K562 (cell line): Measurements from ENCODE around the gene GXYLT2. TPM values are rescaled to one million over a fixed set of nuclear protein-coding genes. Genes with fewer than 3 reads are reported as not detected.

Source experiments
- ATAC-seq: fragments of 200-7000 bp; cut with Tn5 transposase; 3 replicates; pipeline ENCODE4 v1.9.1; 2020; ENCODE audit warnings: moderate library complexity
- BruUV-seq: library from RNA; stranded (reverse); fragments of 400-500 nt; replicated peaks from 2 replicates; lab custom pipeline; 2021; lab: Mats Ljungman, UMichigan
- CTCF ChIA-PET: fragments of 300-600 bp; formaldehyde crosslinking; extraction: SDS; loops from one replicate; lab custom pipeline; 2021; ENCODE audit warnings: low intra/inter-chr PET ratio; lab: Yijun Ruan, JAX
- POLR2A ChIA-PET: fragments of 300-600, 350-650 bp; sonication (Branson Sonifier 250); formaldehyde crosslinking; extraction: SDS; loops from one replicate; lab custom pipeline; 2021; ENCODE audit warnings: antibody characterized with exemption, inconsistent platforms; lab: Yijun Ruan, JAX
- DNase-seq, 4 experiments: peaks; one replicate each; pipeline versions ENCODE4 v3.0.0 to v3.0.0-alpha.2; 2011 to 2018; ENCODE audit warnings: low spot score in 3 of 4, mixed read lengths in 3 of 4; ENCODE audit errors: extremely low read depth in 1 of 4
- FAIRE-seq: peaks from 2 replicates; lab custom pipeline; 2011; peaks lifted over from hg19 to GRCh38; lab: Jason Lieb, UNC
- H2AFZ ChIP-seq: 2 replicates; pipeline ENCODE4 v1.6.0; 2011; ENCODE audit warnings: low read depth, low read length, control low read depth, inconsistent platforms
- H3K27ac ChIP-seq: fragments of 200-600 bp; 3 replicates; pipeline ENCODE4 v1.8.0; 2011; ENCODE audit warnings: low read depth, mild to moderate bottlenecking, control low read depth, inconsistent platforms, low read length, moderate library complexity, mixed read lengths; ENCODE audit errors: extremely low read depth
- H3K27me3 ChIP-seq, 2 experiments: fragments of 300-600 bp in 1 of 2; 2 replicates in 1 of 2; 3 replicates in 1 of 2; pipeline versions ENCODE4 v1.6.0 to v1.8.0; 2011; ENCODE audit warnings: inconsistent platforms in 2 of 2, low read length in 2 of 2, mild to moderate bottlenecking in 1 of 2, mixed read lengths in 1 of 2, moderate library complexity in 1 of 2; ENCODE audit not compliant: control insufficient read depth in 2 of 2, insufficient read depth in 2 of 2
- H3K36me3 ChIP-seq: fragments of 300-600 bp; 3 replicates; pipeline ENCODE4 v1.8.0; 2011; ENCODE audit warnings: mild to moderate bottlenecking, low read length, inconsistent platforms; ENCODE audit not compliant: control insufficient read depth, insufficient read depth
- H3K4me1 ChIP-seq, 2 experiments: fragments of 200-600 bp in 1 of 2; replicated peaks in 1 of 2; 2 replicates in 1 of 2; 3 replicates in 1 of 2; pipeline versions ENCODE4 v1.5.1 to v1.8.0; 2011; ENCODE audit warnings: inconsistent platforms in 2 of 2, low read length in 2 of 2, mild to moderate bottlenecking in 1 of 2, mixed read lengths in 1 of 2, moderate library complexity in 1 of 2; ENCODE audit not compliant: control insufficient read depth in 2 of 2, insufficient read depth in 2 of 2
- H3K4me2 ChIP-seq: 2 replicates; pipeline ENCODE4 v1.6.1; 2011; ENCODE audit warnings: low read length, control low read depth, inconsistent platforms, mixed read lengths; ENCODE audit not compliant: insufficient read depth
- H3K4me3 ChIP-seq: fragments of 200-600 bp; sonication (generic), shearing (Covaris generic); 2 replicates; pipeline ENCODE4 v1.5.1; 2016; ENCODE audit warnings: control low read depth, inconsistent platforms
- H3K79me2 ChIP-seq: fragments of 200-600 bp; 3 replicates; pipeline ENCODE4 v1.8.0; 2011; ENCODE audit warnings: low read length, inconsistent platforms; ENCODE audit not compliant: control insufficient read depth, insufficient read depth
- H3K9ac ChIP-seq, 2 experiments: 2 replicates each; pipeline versions ENCODE4 v1.6.0 to v1.6.1; 2011; ENCODE audit warnings: low read depth in 2 of 2, low read length in 2 of 2, control low read depth in 1 of 2, inconsistent platforms in 1 of 2, mild to moderate bottlenecking in 1 of 2, mixed read lengths in 1 of 2; ENCODE audit not compliant: insufficient read depth in 1 of 2
- H3K9me1 ChIP-seq: one replicate; pipeline ENCODE4 v1.6.0; 2011; ENCODE audit warnings: inconsistent platforms, mild to moderate bottlenecking, low read length, moderate library complexity; ENCODE audit not compliant: control insufficient read depth, insufficient read depth
- H3K9me3 ChIP-seq: replicated peaks from 2 replicates; pipeline ENCODE4 v1.5.1; 2011; ENCODE audit warnings: low read depth, low read length, inconsistent platforms; ENCODE audit not compliant: control insufficient read depth, insufficient read depth
- H4K20me1 ChIP-seq: replicated peaks from 2 replicates; pipeline ENCODE4 v1.6.1; 2011; ENCODE audit warnings: low read length, inconsistent platforms, mixed read lengths; ENCODE audit not compliant: control insufficient read depth, insufficient read depth
- MAZ ChIP-seq, 2 experiments: fragments of 450-650 bp in 1 of 2; sonication (generic) in 1 of 2; formaldehyde crosslinking; IDR thresholded peaks in 1 of 2; conservative IDR thresholded peaks in 1 of 2; 2 replicates each; pipeline versions ENCODE4 v1.4.0 to v1.5.0; 2020; ENCODE audit warnings: mild to moderate bottlenecking in 1 of 2, missing genetic modification reagents in 1 of 2
- MYC ChIP-seq, 2 experiments: fragments of 250-450 bp in 1 of 2; sonication (Bioruptor Pico) in 1 of 2; IDR thresholded peaks; 2 replicates each; pipeline versions ENCODE4 v1.5.1 to v1.6.1; 2012 to 2021; ENCODE audit warnings: low read depth in 2 of 2, borderline replicate concordance in 1 of 2, improper control_type of control experiment in 1 of 2, low read length in 1 of 2, mild to moderate bottlenecking in 1 of 2, moderate library complexity in 1 of 2
- PCBP1 ChIP-seq: fragments of 200-400 bp; formaldehyde crosslinking; IDR thresholded peaks from 2 replicates; pipeline ENCODE4 v1.6.1; 2018; ENCODE audit warnings: mild to moderate bottlenecking, low read depth, low read length; ENCODE audit not compliant: poor library complexity, severe bottlenecking
- PCBP2 ChIP-seq: fragments of 200-400 bp; formaldehyde crosslinking; IDR thresholded peaks from 2 replicates; pipeline ENCODE4 v1.6.1; 2018; ENCODE audit warnings: low read length, low read depth, mild to moderate bottlenecking, moderate library complexity; ENCODE audit not compliant: poor library complexity, severe bottlenecking
- PHF21A ChIP-seq: fragments of 450-650 bp; IDR thresholded peaks from 2 replicates; pipeline ENCODE4 v1.6.1; 2017; ENCODE audit warnings: low read depth, borderline replicate concordance
- PRMT5 ChIP-seq: sonication (generic); formaldehyde crosslinking; IDR thresholded peaks from 2 replicates; pipeline ENCODE4 v1.5.0; 2020; ENCODE audit warnings: missing genetic modification reagents
- SIN3B ChIP-seq: fragments of 450-650 bp; IDR thresholded peaks from 2 replicates; pipeline ENCODE4 v1.6.1; 2017; ENCODE audit warnings: low read depth, mild to moderate bottlenecking, moderate library complexity
- TAF1 ChIP-seq: IDR thresholded peaks from 2 replicates; pipeline ENCODE4 v1.6.1; 2011; ENCODE audit warnings: mild to moderate bottlenecking, low read length, moderate library complexity; ENCODE audit not compliant: insufficient read depth, control insufficient read depth, severe bottlenecking; ENCODE audit errors: extremely low read depth
- TAF9B ChIP-seq: fragments of 450-650 bp; IDR thresholded peaks from 2 replicates; pipeline ENCODE4 v1.6.1; 2018; ENCODE audit warnings: mild to moderate bottlenecking; ENCODE audit not compliant: partially characterized antibody
- XRCC4 ChIP-seq: IDR thresholded peaks from one replicate; pipeline ENCODE4 v1.6.1; 2011; ENCODE audit not compliant: insufficient read depth, insufficient read length; ENCODE audit errors: extremely low read depth
- YY1 ChIP-seq, 3 experiments: IDR thresholded peaks; 2 replicates each; pipeline ENCODE4 v1.6.1; 2011; ENCODE audit warnings: low read length in 2 of 3, mild to moderate bottlenecking in 2 of 3, moderate library complexity in 2 of 3, borderline replicate concordance in 1 of 3, control low read depth in 1 of 3, low read depth in 1 of 3; ENCODE audit not compliant: insufficient read depth in 3 of 3, insufficient replicate concordance in 2 of 3, control insufficient read depth in 1 of 3, insufficient read length in 1 of 3; ENCODE audit errors: extremely low read depth in 1 of 3
- ZNF311 ChIP-seq: fragments of 250-450 bp; sonication (Bioruptor Pico); IDR thresholded peaks from 2 replicates; pipeline ENCODE4 v1.4.0; 2020; ENCODE audit warnings: mild to moderate bottlenecking, moderate library complexity
- ZNF764 ChIP-seq: fragments of 250-450 bp; sonication (Bioruptor Pico); IDR thresholded peaks from 2 replicates; pipeline ENCODE4 v1.4.0; 2020; ENCODE audit warnings: low read depth, mild to moderate bottlenecking, moderate library complexity
- ZNF830 ChIP-seq: fragments of 250-450 bp; sonication (Bioruptor Pico); IDR thresholded peaks from 2 replicates; pipeline ENCODE4 v1.5.0; 2021; ENCODE audit warnings: mild to moderate bottlenecking
- WGBS: fragments of 100-300 bp; shearing (Covaris generic); methylation state at CpG from one replicate; pipeline ENCODE4 v1.1.6; 2016; ENCODE audit warnings: low coverage, mixed read lengths; ENCODE audit not compliant: insufficient coverage; ENCODE audit errors: missing lambda C conversion rate; 5-methylcytosine and 5-hydroxymethylcytosine counted together
- in situ Hi-C: fragments of 300-500 bp; cut with MboI; formaldehyde crosslinking; loops from 4 replicates; pipeline ENCODE4 v1.15.0; 2018; ENCODE audit warnings: inconsistent platforms, mixed read lengths
- intact Hi-C: fragments of 100-400 bp; cut with micrococcal nuclease; formaldehyde crosslinking; loops from 2 replicates; pipeline ENCODE4 v1.14.2; 2022
- polyA plus RNA-seq, 8 experiments: library from polyadenylated mRNA; depleted of rRNA in 4 of 8; stranded (reverse) in 5 of 8; unstranded in 3 of 8; fragments of >200 nt; fragmentation: Nextera tagmentation in 2 of 8; fragmentation: Illumina TruSeq in 1 of 8; extraction: Ambion mirVana in 2 of 8; extraction: Trizol in 1 of 8; gene quantifications; 2 replicates each; pipeline versions ENCODE4 v1.2.1 to v1.2.3, GENCODE V29; 2011 to 2014; ENCODE audit warnings: inconsistent platforms in 1 of 8, missing spikeins in 1 of 8
- total RNA-seq, 7 experiments: library from RNA; depleted of rRNA in 6 of 7; stranded (reverse); fragments of >200 nt in 6 of 7; fragmentation: Illumina TruSeq in 2 of 7; extraction: Trizol in 2 of 7; gene quantifications; 2 replicates each; pipeline versions ENCODE4 v1.2.1 to v1.2.3, GENCODE V29; 2011 to 2021; ENCODE audit warnings: low replicate concordance in 1 of 7
- TF ChIP-seq, protein P1 (sequence below), 3 experiments: fragments of 200-800 bp in 1 of 3; sonication (Bioruptor generic) in 1 of 3; sonication (generic) in 1 of 3; formaldehyde crosslinking in 1 of 3; IDR thresholded peaks; 2 replicates each; pipeline versions ENCODE4 v1.6.1 to v1.8.0; 2016 to 2022; ENCODE audit warnings: mild to moderate bottlenecking in 2 of 3, missing compliant biosample characterization in 2 of 3, missing genetic modification characterization in 2 of 3, missing genetic modification reagents in 1 of 3
- TF ChIP-seq, protein P2 (sequence below): fragments of 450-650 bp; formaldehyde crosslinking; conservative IDR thresholded peaks from 2 replicates; pipeline ENCODE4 v1.4.0; 2022; ENCODE audit warnings: mild to moderate bottlenecking, missing genetic modification characterization

The GXYLT2 gene
- total and polyA plus RNA-seq, 9 of the 15 experiments (the other 6 are each of a cell fraction or from before 2014, with no cell fraction given), result 0.71 to 6.0 (median 3.3) TPM

- ATAC-seq (peak; percentile 88), DNase-seq (peak; percentile 79 to 91 (median 80)), FAIRE-seq (peak; percentile 62)
- Histone ChIP-seq H3K9ac (peak within 1 kb of the TSS; percentile 94 to 96), H3K36me3 (peaks cover 36% of the 10 kb centered on the region), H3K4me1 (peaks cover 13 to 18% of the 10 kb centered on the region in 2 experiments; a peak in 4 of 5 replicates), H3K27ac (peak within 1 kb of the TSS; percentile 96), H3K4me3 (peak within 1 kb of the TSS; percentile 85), H3K79me2 (peaks cover 49% of the 10 kb centered on the region), H3K9me3 (no peaks in the 10 kb centered on the region), H3K4me2 (peak within 1 kb of the TSS; percentile 88), H4K20me1 (peaks cover 17% of the 10 kb centered on the region), H3K9me1 (no peaks in the 10 kb centered on the region), H2AFZ (peak within 1 kb of the TSS; percentile 98), H3K27me3 (no peaks in the 10 kb centered on the region)
- POLR2A ChIA-PET, result interaction anchor here (0.6 to 2.0 kb wide), 6 partner anchors 10 to 1294 kb away, joined by 3 to 12 read pairs (median 4); no protein-coding TSS in a partner anchor
- CTCF ChIA-PET, result interaction anchor here (4.0 kb wide), 1 partner anchor 57 kb away, joined by 21 read pairs; no protein-coding TSS in a partner anchor
- no TSS peak for BruUV-seq
- intact Hi-C loops (loop anchor here (1.0 to 5.0 kb wide), 3 partner anchors 57 to 109 kb away; partner anchors contain the start of gene GXYLT2), in situ Hi-C loops (no loop called here)
- 2% methylated on average over 31 of the region's 75 CpGs for WGBS
- no peak for TF ChIP-seq ZNF311 (CRISPR knock-in tag)
- TF ChIP-seq SIN3B, result no peak
- peak; percentile 41 for TF ChIP-seq PCBP1
- TF ChIP-seq, protein P1, sequence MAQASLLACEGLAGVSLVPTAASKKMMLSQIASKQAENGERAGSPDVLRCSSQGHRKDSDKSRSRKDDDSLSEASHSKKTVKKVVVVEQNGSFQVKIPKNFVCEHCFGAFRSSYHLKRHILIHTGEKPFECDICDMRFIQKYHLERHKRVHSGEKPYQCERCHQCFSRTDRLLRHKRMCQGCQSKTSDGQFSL (CRISPR knock-in tag; IDR thresholded peaks at IDR 0.05), result no peak
- TF ChIP-seq, protein P1 (tag; IDR thresholded peaks at IDR 0.05), result peak in 1 of 2 experiments; percentile 35; a peak in 1 of 4 replicates
- no peak for TF ChIP-seq PCBP2
- no peak for TF ChIP-seq ZNF764
- peak; percentile 71 for TF ChIP-seq MYC (IDR thresholded peaks at IDR 0.05; ENCODE audit: low read depth, low read length)
- TF ChIP-seq MYC (CRISPR knock-in tag; IDR thresholded peaks at IDR 0.05; ENCODE audit: borderline replicate concordance, low read depth), result no peak
- TF ChIP-seq TAF9B, result peak; percentile 19
- TF ChIP-seq, protein P2, sequence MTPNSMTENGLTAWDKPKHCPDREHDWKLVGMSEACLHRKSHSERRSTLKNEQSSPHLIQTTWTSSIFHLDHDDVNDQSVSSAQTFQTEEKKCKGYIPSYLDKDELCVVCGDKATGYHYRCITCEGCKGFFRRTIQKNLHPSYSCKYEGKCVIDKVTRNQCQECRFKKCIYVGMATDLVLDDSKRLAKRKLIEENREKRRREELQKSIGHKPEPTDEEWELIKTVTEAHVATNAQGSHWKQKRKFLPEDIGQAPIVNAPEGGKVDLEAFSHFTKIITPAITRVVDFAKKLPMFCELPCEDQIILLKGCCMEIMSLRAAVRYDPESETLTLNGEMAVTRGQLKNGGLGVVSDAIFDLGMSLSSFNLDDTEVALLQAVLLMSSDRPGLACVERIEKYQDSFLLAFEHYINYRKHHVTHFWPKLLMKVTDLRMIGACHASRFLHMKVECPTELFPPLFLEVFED (CRISPR knock-in tag), result no peak
- TF ChIP-seq TAF1, result peak; percentile 57
- no peak for TF ChIP-seq XRCC4
- no peak for TF ChIP-seq PHF21A
- no peak for TF ChIP-seq PRMT5
- TF ChIP-seq ZNF830 (CRISPR knock-in tag), result no peak
- peak; percentile 79 to 96 (median 93) for TF ChIP-seq YY1 (IDR thresholded peaks at IDR 0.05; ENCODE audit: borderline replicate concordance in 1 of 3, control insufficient read depth in 1 of 3, extremely low read depth in 1 of 3, insufficient read depth in 3 of 3, insufficient read length in 1 of 3, insufficient replicate concordance in 2 of 3, low read depth in 1 of 3, low read length in 2 of 3)
- TF ChIP-seq MAZ (CRISPR knock-in tag; conservative IDR thresholded peaks at IDR 0.05 in 1 of 2, IDR thresholded peaks at IDR 0.05 in 1 of 2), result peak; percentile 35 to 64; a peak in 1 of 4 replicates
Observed at GRCh38 chr3:72996473-72997333, 108.9 kb downstream of the GXYLT2 start, which contains the start of gene PPP4R2. TSS of gene PPP4R2 (plus strand) at chr3:72996811. CDS start at chr3:72997038, 227 bp downstream.
